ENCODE measurements around the gene SPINT4.
"Not testable (repeated sequence)": the region's sequence is repeated elsewhere in the genome, so short reads cannot be mapped to it uniquely, and the experiment has no call there.

DNA sequence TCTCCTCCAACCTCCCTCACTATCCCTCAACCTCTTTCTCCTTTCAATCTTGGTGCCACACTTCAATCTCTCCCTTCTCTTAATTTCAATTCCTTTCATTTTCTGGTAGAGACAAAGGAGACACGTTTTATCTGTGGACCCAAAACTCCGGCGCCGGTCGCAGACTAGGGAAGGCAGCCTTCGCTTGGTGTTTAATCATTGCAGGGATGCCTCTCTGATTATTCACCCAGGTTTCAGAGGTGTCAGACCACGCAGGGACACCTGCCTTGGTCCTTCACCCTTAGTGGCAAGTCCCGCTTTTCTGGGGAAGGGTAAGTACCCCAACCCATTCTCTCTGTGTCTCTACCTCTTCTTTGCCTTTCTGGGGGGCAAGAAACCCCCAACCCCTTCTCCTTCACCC is 37.8 kb downstream of the SPINT4 start:
- TF ChIP-seq, protein P1, sequence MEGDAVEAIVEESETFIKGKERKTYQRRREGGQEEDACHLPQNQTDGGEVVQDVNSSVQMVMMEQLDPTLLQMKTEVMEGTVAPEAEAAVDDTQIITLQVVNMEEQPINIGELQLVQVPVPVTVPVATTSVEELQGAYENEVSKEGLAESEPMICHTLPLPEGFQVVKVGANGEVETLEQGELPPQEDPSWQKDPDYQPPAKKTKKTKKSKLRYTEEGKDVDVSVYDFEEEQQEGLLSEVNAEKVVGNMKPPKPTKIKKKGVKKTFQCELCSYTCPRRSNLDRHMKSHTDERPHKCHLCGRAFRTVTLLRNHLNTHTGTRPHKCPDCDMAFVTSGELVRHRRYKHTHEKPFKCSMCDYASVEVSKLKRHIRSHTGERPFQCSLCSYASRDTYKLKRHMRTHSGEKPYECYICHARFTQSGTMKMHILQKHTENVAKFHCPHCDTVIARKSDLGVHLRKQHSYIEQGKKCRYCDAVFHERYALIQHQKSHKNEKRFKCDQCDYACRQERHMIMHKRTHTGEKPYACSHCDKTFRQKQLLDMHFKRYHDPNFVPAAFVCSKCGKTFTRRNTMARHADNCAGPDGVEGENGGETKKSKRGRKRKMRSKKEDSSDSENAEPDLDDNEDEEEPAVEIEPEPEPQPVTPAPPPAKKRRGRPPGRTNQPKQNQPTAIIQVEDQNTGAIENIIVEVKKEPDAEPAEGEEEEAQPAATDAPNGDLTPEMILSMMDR (IDR thresholded peaks at IDR 0.05) = not testable (repeated sequence)
- TF ChIP-seq POLR2AphosphoS5 (IDR thresholded peaks at IDR 0.05) = not testable (repeated sequence)
